Kidney epithelial cell (primary cell): Measurements from ENCODE around the gene SNED1. TPM values are rescaled to one million over a fixed set of nuclear protein-coding genes. Genes with fewer than 3 reads are reported as not detected.

ENCODE experiments used
- DNase-seq: peaks from one replicate; pipeline ENCODE4 v3.0.0-alpha.2; 2010; ENCODE audit warnings: low read depth
- H3K27me3 ChIP-seq: 2 replicates; pipeline ENCODE4 v1.6.0; 2011; ENCODE audit warnings: low read length; ENCODE audit not compliant: control insufficient read depth, insufficient read depth
- H3K36me3 ChIP-seq: 2 replicates; pipeline ENCODE4 v1.5.1; 2011; ENCODE audit warnings: low read length; ENCODE audit not compliant: control insufficient read depth, insufficient read depth
- H3K4me3 ChIP-seq: 2 replicates; pipeline ENCODE4 v1.5.1; 2011; ENCODE audit warnings: low read depth, mild to moderate bottlenecking, control low read depth, low read length
- total RNA-seq: library from RNA; depleted of rRNA; stranded (reverse); fragments of >200 nt; gene quantifications from 2 replicates; pipeline ENCODE4 v1.2.3, GENCODE V29; 2015
- TF ChIP-seq, protein P1 (sequence below): IDR thresholded peaks from 2 replicates; pipeline ENCODE4 v1.5.1; 2011; ENCODE audit warnings: mild to moderate bottlenecking, moderate library complexity, low read length, control low read depth, inconsistent platforms; ENCODE audit not compliant: insufficient read depth, poor library complexity, severe bottlenecking

SNED1 gene
- total RNA-seq, 1 donor from 2014 or later, result 2.2 TPM

- H3K4me3 ChIP-seq, result no peak overlapping the region
- TF ChIP-seq, protein P1, sequence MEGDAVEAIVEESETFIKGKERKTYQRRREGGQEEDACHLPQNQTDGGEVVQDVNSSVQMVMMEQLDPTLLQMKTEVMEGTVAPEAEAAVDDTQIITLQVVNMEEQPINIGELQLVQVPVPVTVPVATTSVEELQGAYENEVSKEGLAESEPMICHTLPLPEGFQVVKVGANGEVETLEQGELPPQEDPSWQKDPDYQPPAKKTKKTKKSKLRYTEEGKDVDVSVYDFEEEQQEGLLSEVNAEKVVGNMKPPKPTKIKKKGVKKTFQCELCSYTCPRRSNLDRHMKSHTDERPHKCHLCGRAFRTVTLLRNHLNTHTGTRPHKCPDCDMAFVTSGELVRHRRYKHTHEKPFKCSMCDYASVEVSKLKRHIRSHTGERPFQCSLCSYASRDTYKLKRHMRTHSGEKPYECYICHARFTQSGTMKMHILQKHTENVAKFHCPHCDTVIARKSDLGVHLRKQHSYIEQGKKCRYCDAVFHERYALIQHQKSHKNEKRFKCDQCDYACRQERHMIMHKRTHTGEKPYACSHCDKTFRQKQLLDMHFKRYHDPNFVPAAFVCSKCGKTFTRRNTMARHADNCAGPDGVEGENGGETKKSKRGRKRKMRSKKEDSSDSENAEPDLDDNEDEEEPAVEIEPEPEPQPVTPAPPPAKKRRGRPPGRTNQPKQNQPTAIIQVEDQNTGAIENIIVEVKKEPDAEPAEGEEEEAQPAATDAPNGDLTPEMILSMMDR, result no peak
- H3K36me3 ChIP-seq, result no peaks in the 10 kb centered on the region
- no peak for DNase-seq
- H3K27me3 ChIP-seq, result no peaks in the 10 kb centered on the region
Observed at GRCh38 chr2:241141214-241141770, 142.9 kb downstream of the SNED1 start.

- Histone ChIP-seq H3K27me3 (no peaks in the 10 kb centered on the region), H3K4me3 (no peak overlapping the region), H3K36me3 (no peaks in the 10 kb centered on the region)
- DNase-seq, result no peak
- TF ChIP-seq, protein P1, result no peak
Observed at GRCh38 chr2:241142063-241142462, 143.6 kb downstream of the SNED1 start.

DNA sequence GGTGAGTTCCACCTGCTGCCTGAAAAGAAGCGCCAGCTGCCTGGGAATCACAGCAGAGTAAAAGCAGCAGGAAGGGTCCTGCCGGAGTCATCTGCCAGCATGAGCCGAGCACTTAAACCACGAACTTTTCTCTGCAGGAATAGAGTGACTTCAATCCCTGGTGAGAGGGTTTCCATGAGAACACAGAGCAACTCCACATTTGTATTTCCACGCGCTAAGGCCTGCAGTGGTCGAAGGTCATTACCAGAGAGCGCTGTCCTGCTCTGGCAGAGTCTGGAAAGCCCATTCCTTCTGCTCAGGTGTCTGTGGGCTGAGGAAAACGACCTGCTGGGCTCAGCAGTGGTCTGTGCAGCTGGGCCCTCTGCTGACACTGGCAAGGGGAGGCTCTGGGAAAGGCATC is 144.2 kb downstream of the SNED1 start:
- Histone ChIP-seq H3K4me3 (no peak overlapping the region), H3K27me3 (no peaks in the 10 kb centered on the region), H3K36me3 (no peaks in the 10 kb centered on the region)
- DNase-seq, result no peak
- TF ChIP-seq, protein P1, result no peak

Other genes starting within 250 kb of the SNED1 start
- 178 and 203 TPM in 2 replicates for gene KIF1A, start 178.4 kb upstream of the SNED1 start, total RNA-seq
- gene AGXT, start 129.8 kb upstream of the SNED1 start, total RNA-seq, result 0.25 TPM in 1 of 2 replicates, not detected in the other
- 2.1 and 2.5 TPM in 2 replicates for gene MAB21L4, start 102.5 kb upstream of the SNED1 start, total RNA-seq
- gene CROCC2, start 92.3 kb upstream of the SNED1 start, total RNA-seq, result not detected in 2 replicates
- gene MTERF4, start 103.7 kb downstream of the SNED1 start, total RNA-seq, result 33.3 and 41.9 TPM in 2 replicates
- 8.3 and 9.2 TPM in 2 replicates for gene PASK, start 150.9 kb downstream of the SNED1 start, total RNA-seq
- gene PPP1R7, start 151.8 kb downstream of the SNED1 start, total RNA-seq, result 67.2 and 82.3 TPM in 2 replicates
- 1.9 and 2.9 TPM in 2 replicates for gene ANO7, start 190.1 kb downstream of the SNED1 start, total RNA-seq